Psoas muscle (tissue), 8 donors: ENCODE measurements around the gene TM6SF1. TPM values are rescaled to one million over a fixed set of nuclear protein-coding genes. Genes with fewer than 3 reads are reported as not detected.

ENCODE experiments used
- ATAC-seq, 4 donors: fragments of 200-7000 bp; cut with Tn5 transposase; one replicate each; pipeline ENCODE4 v1.9.1; 2020; ENCODE audit warnings: moderate library complexity in 3 of 4, mild to moderate bottlenecking in 2 of 4
- DNase-seq, 2 donors: peaks; one replicate each; pipeline ENCODE4 v3.0.0-alpha.2; 2020
- H3K27ac ChIP-seq: fragments of 200-600 bp; one replicate; pipeline ENCODE4 v1.8.0; 2022
- H3K27me3 ChIP-seq, 3 donors: fragments of 200-600 bp in 1 of 3; one replicate each; pipeline versions ENCODE4 v1.6.1 to v1.8.0; 2013 to 2022; ENCODE audit warnings: low read length in 2 of 3, mild to moderate bottlenecking in 2 of 3, moderate library complexity in 1 of 3; ENCODE audit not compliant: insufficient read depth in 3 of 3
- H3K36me3 ChIP-seq, 2 donors: fragments of 200-600 bp in 1 of 2; one replicate each; pipeline versions ENCODE4 v1.6.1 to v1.8.0; 2013 to 2022; ENCODE audit warnings: low read depth in 1 of 2, mild to moderate bottlenecking in 1 of 2, moderate library complexity in 1 of 2; ENCODE audit not compliant: insufficient read depth in 1 of 2
- H3K4me1 ChIP-seq: fragments of 200-600 bp; one replicate; pipeline ENCODE4 v1.8.0; 2022
- H3K4me3 ChIP-seq: fragments of 200-600 bp; one replicate; pipeline ENCODE4 v1.8.0; 2022; ENCODE audit warnings: mild to moderate bottlenecking
- H3K9me3 ChIP-seq: fragments of 200-600 bp; one replicate; pipeline ENCODE4 v1.8.0; 2022
- WGBS, 3 donors: extraction: QIAGEN DNeasy Blood & Tissue Kit; methylation state at CpG; one replicate each; pipeline versions ENCODE4 v1.1.6 to v1.1.7; 2013; 5-methylcytosine and 5-hydroxymethylcytosine counted together
- intact Hi-C, 2 donors: fragments of 100-400 bp; cut with DNase I; formaldehyde crosslinking; loops; one replicate each; pipeline versions ENCODE4 v1.11.0 to v1.14.2; 2022
- polyA plus RNA-seq, 3 donors: library from polyadenylated mRNA; stranded (reverse); fragments of 200-250 nt; gene quantifications; one replicate each; pipeline ENCODE4 v1.2.3, GENCODE V29; 2013
- total RNA-seq, 4 donors: library from RNA; stranded (reverse); fragmentation: NEBNext Ultra II Directional in 2 of 4; extraction: Animal tissue kit (Norgen Biotek cat#: 25700) in 2 of 4; gene quantifications; one replicate each; pipeline versions ENCODE4 v1.2.1 to v1.2.4, GENCODE V29; 2021 to 2023
- TF ChIP-seq, protein P1 (sequence below): fragments of 200-600 bp; IDR thresholded peaks from one replicate; pipeline ENCODE4 v1.8.0; 2022; ENCODE audit warnings: antibody characterized with exemption
- donor health status: healthy with polysubstance abuse.
- donor health status: DM: no; HTN: no; CAD: no; lungs with moderate emphysema.
- donor health status: Bipolar disorder and iron deficiency.
- donor health status: healthy.
- donor health status: DM: yes; HTN: yes; CAD: no.
- donor health status: DM: no; HTN: no; CAD: no.
- donor health status: DM: no; HTN: no; CAD: no.
- donor health status: DM: yes; HTN: yes; CAD: no.

TM6SF1 gene
- total and polyA plus RNA-seq, 7 donors, result 9.2 to 23.4 (median 13.8) TPM

DNA sequence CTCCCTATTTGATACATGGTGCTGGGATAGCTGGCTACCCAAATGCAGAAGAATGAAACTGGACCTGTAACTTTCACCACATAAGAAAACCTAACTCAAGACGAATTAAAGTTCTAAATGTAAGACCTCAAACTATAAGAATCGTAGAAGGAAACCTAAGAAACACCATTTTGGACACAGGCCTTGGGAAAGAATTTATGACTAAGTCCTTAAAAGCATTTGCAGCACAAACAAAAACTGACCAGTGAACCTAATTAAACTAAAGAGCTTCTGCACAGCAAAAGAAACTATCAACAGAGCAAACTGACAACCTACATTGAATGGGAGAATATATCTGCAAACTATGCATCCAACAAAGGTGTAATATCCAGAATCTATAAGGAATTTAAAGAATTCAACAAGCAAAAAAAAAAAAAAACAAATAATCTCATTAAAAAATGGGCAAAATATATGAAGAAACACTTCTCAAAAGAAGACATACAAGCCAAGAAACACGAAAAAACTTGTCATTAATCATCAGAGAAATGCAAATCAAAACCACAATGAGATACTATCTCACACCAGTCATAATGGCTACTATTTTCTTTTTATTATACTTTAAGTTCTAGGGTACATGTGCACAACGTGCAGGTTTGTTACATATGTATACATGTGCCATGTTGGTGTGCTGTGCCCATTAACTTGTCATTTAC is 63.2 kb downstream of the TM6SF1 start:
- Histone ChIP-seq H3K9me3 (peaks cover 16% of the 10 kb centered on the region), H3K4me1 (no peaks in the 10 kb centered on the region), H3K36me3 (no peaks in the 10 kb centered on the region), H3K27me3 (no peaks in the 10 kb centered on the region), H3K27ac (no peak overlapping the region), H3K4me3 (no peak overlapping the region)
- intact Hi-C loops, result no loop called here
- ATAC-seq, result no peak
- no peak for DNase-seq
- TF ChIP-seq, protein P1, sequence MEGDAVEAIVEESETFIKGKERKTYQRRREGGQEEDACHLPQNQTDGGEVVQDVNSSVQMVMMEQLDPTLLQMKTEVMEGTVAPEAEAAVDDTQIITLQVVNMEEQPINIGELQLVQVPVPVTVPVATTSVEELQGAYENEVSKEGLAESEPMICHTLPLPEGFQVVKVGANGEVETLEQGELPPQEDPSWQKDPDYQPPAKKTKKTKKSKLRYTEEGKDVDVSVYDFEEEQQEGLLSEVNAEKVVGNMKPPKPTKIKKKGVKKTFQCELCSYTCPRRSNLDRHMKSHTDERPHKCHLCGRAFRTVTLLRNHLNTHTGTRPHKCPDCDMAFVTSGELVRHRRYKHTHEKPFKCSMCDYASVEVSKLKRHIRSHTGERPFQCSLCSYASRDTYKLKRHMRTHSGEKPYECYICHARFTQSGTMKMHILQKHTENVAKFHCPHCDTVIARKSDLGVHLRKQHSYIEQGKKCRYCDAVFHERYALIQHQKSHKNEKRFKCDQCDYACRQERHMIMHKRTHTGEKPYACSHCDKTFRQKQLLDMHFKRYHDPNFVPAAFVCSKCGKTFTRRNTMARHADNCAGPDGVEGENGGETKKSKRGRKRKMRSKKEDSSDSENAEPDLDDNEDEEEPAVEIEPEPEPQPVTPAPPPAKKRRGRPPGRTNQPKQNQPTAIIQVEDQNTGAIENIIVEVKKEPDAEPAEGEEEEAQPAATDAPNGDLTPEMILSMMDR, result no peak
- 91 to 95% (median 93%) methylated on average over 4 of the region's 4 CpGs for WGBS, 3 donors

DNA sequence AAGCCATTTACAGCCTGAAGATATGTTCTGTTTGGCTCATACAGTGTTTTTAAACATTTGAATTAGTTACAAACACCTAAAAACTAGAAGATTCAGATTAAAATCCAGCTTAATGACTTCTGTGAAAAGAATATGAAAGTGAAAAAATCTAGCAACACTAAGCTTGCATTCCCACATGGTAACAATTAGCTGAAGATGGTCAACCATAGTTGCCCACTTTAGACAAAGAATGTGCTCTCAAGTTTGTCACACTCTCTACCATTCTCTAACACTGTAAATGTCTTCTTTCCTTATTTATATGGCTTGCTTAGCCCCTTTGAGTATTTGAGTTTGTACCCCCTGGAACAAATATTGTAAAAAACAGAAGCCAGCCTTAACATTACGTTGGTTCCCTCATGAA is 67.4 kb downstream of the TM6SF1 start:
- no peak overlapping the region for H3K27ac ChIP-seq
- H3K36me3 ChIP-seq, result no peaks in the 10 kb centered on the region
- no peak for ATAC-seq
- no peaks in the 10 kb centered on the region for H3K9me3 ChIP-seq
- TF ChIP-seq, protein P1, result no peak
- no peak overlapping the region for H3K4me3 ChIP-seq
- DNase-seq, result no peak
- 96 to 97% (median 96%) methylated on average over 1 of the region's 1 CpG for WGBS, 3 donors
- intact Hi-C loops, result no loop called here
- H3K4me1 ChIP-seq, result no peaks in the 10 kb centered on the region
- H3K27me3 ChIP-seq, result no peaks in the 10 kb centered on the region

DNA sequence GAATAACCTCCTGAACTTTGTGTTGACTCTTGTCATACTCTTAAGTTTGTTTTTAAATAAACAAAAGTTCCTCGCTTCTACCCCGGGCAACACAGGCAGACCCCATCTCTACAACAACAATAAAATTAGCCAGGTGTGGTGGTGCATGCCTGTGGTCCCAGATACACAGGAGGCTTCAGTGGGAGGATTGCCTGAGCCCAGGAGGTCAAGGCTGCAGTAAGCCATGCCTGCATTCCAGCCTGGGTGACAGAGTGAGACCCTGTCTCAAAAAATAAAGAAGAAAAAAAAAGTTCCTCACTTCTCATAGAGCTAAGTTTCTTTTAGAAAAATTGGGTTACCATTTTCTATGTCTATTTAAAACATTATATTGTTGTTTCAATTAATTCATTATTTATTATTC is 70.9 kb downstream of the TM6SF1 start:
- intact Hi-C loops, result no loop called here
- ATAC-seq, result no peak
- TF ChIP-seq, protein P1, result no peak
- 84 to 96% (median 90%) methylated on average over 2 of the region's 2 CpGs for WGBS, 3 donors
- H3K27me3 ChIP-seq, result no peaks in the 10 kb centered on the region
- no peaks in the 10 kb centered on the region for H3K9me3 ChIP-seq
- DNase-seq, result no peak
- no peaks in the 10 kb centered on the region for H3K4me1 ChIP-seq
- no peak overlapping the region for H3K27ac ChIP-seq
- H3K36me3 ChIP-seq, result no peaks in the 10 kb centered on the region
- no peak overlapping the region for H3K4me3 ChIP-seq

DNA sequence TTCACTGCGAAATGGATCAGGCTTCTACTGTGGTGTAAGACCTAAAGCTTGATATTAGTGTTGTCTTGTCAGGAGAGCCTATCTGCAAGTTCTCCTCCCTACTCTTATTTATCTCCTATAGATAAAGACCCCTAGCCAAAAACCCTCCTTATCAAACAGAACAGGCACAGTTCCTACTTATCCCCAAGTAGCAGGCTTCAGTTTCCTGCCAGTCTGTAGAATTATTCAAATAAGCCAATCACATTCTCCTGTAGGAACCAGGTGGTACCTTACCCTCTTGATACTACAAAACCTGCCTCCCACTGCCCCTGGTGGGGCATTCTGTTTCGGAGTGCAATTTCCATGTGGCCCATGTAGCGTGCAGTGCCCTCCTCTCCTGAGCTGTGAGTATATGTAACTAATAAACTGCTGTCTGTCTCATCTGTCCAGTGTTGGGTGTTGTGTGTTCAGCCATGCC is 71.5 kb downstream of the TM6SF1 start:
- no peaks in the 10 kb centered on the region for H3K36me3 ChIP-seq
- ATAC-seq, result no peak

More for the DNA sequence above, 71.5 kb downstream of the TM6SF1 start:
- Histone ChIP-seq H3K27ac (no peak overlapping the region), H3K4me1 (no peaks in the 10 kb centered on the region), H3K4me3 (no peak overlapping the region), H3K9me3 (no peaks in the 10 kb centered on the region), H3K27me3 (no peaks in the 10 kb centered on the region)
- TF ChIP-seq, protein P1, result no peak
- DNase-seq, result no peak
- intact Hi-C loops, result no loop called here
- 89 to 95% (median 95%) methylated on average over 3 of the region's 3 CpGs for WGBS, 3 donors
